SK-N-SH treated with all-trans-retinoic acid at 6 μM for 48 hours (cell line): Measurements from ENCODE around the gene SYNJ2.

Source experiments
- ARNTL ChIP-seq: fragments of 450-650 bp; formaldehyde crosslinking; IDR thresholded peaks from 2 replicates; pipeline ENCODE4 v1.5.0; 2020; ENCODE audit warnings: low read depth, mild to moderate bottlenecking, moderate library complexity, borderline replicate concordance
- BACH2 ChIP-seq: fragments of 250-450 bp; sonication (Bioruptor Pico); IDR thresholded peaks from 2 replicates; pipeline ENCODE4 v1.9.0; 2021; ENCODE audit warnings: mild to moderate bottlenecking, borderline replicate concordance
- CSRNP3 ChIP-seq: fragments of 250-450 bp; sonication (Bioruptor Pico); IDR thresholded peaks from 2 replicates; pipeline ENCODE4 v1.5.1; 2021; ENCODE audit warnings: mild to moderate bottlenecking, moderate library complexity
- OSR1 ChIP-seq: fragments of 250-450 bp; sonication (Bioruptor Pico); IDR thresholded peaks from 2 replicates; pipeline ENCODE4 v1.8.0; 2022; ENCODE audit warnings: moderate library complexity, mild to moderate bottlenecking, inconsistent platforms
- PATZ1 ChIP-seq: fragments of 250-450 bp; sonication (Bioruptor Pico); IDR thresholded peaks from 2 replicates; pipeline ENCODE4 v1.8.0; 2020; ENCODE audit warnings: mild to moderate bottlenecking, moderate library complexity, borderline replicate concordance
- RARB ChIP-seq: fragments of 250-450 bp; sonication (Bioruptor Pico); IDR thresholded peaks from 2 replicates; pipeline ENCODE4 v1.8.0; 2021; ENCODE audit warnings: mild to moderate bottlenecking, moderate library complexity
- SNAI2 ChIP-seq: fragments of 250-450 bp; sonication (Bioruptor Pico); IDR thresholded peaks from 2 replicates; pipeline ENCODE4 v1.5.0; 2020; ENCODE audit warnings: mild to moderate bottlenecking, moderate library complexity
- ZC3H10 ChIP-seq: fragments of 250-450 bp; sonication (Bioruptor Pico); IDR thresholded peaks from 2 replicates; pipeline ENCODE4 v1.5.1; 2021; ENCODE audit warnings: mild to moderate bottlenecking, moderate library complexity

- TF ChIP-seq ZC3H10 (CRISPR knock-in tag) (no peak), SNAI2 (CRISPR knock-in tag) (no peak), ARNTL (CRISPR knock-in tag) (no peak), PATZ1 (CRISPR knock-in tag) (no peak), OSR1 (CRISPR knock-in tag) (no peak), RARB (CRISPR knock-in tag) (no peak), CSRNP3 (CRISPR knock-in tag) (no peak), BACH2 (CRISPR knock-in tag) (no peak)
Observed at GRCh38 chr6:157955675-157956074, 26.0 kb upstream of the SYNJ2 start.
